ENCODE measurements around the gene LRRC3.
"Not testable (repeated sequence)": the region's sequence is repeated elsewhere in the genome, so short reads cannot be mapped to it uniquely, and the experiment has no call there.

The LRRC3 gene

GRCh38 chr21:44499631-44500030 lies 44.3 kb downstream of the LRRC3 start:
- ChIA-PET CTCF (interaction anchor here (2.6 kb wide), 1 partner anchor 11 kb away, joined by 9 read pairs; no protein-coding TSS in a partner anchor), POLR2A (ENCODE audit: low non-redundant PET) (no interaction called here)
- no peak overlapping the region for H3K27ac ChIP-seq
- no peak for TF ChIP-seq CTCF (conservative IDR thresholded peaks at IDR 0.05; ENCODE audit: low read depth)
- DNase-seq (ENCODE audit: low spot score): no peak

- TF ChIP-seq CTCF (conservative IDR thresholded peaks at IDR 0.05; ENCODE audit: low read depth): no peak
- POLR2A ChIA-PET (ENCODE audit: low non-redundant PET): no interaction called here
- DNase-seq (ENCODE audit: low spot score): no peak
- H3K27ac ChIP-seq: no peak overlapping the region
- CTCF ChIA-PET: interaction anchor here (2.6 kb wide), 1 partner anchor 10 kb away, joined by 9 read pairs; no protein-coding TSS in a partner anchor
Observed at GRCh38 chr21:44500111-44500510, 44.8 kb downstream of the LRRC3 start.

GRCh38 chr21:44502171-44502958 lies 47.1 kb downstream of the LRRC3 start:
- TF ChIP-seq CTCF (conservative IDR thresholded peaks at IDR 0.05; ENCODE audit: low read depth): no peak
- POLR2A ChIA-PET (ENCODE audit: low non-redundant PET): no interaction called here
- DNase-seq (ENCODE audit: low spot score): no peak
- CTCF ChIA-PET: interaction anchor here (0.6 to 2.6 kb wide), 2 partner anchors 8 to 163 kb away, joined by 3 to 9 read pairs; partner anchors contain the start of gene CFAP410
- no peak overlapping the region for H3K27ac ChIP-seq

GRCh38 chr21:44503006-44503889 lies 47.9 kb downstream of the LRRC3 start:
- DNase-seq (ENCODE audit: low spot score); POLR2A ChIA-PET (ENCODE audit: low non-redundant PET); H3K27ac ChIP-seq: not testable (repeated sequence)
- CTCF ChIA-PET: interaction anchor here (0.6 kb wide), 2 partner anchors 14 to 164 kb away, joined by 3 read pairs; partner anchors contain the start of gene CFAP410

GRCh38 chr21:44503901-44504399 lies 48.6 kb downstream of the LRRC3 start:
- no peak for TF ChIP-seq CTCF (conservative IDR thresholded peaks at IDR 0.05; ENCODE audit: low read depth)
- POLR2A ChIA-PET (ENCODE audit: low non-redundant PET): no interaction called here
- CTCF ChIA-PET: no interaction called here
- no peak overlapping the region for H3K27ac ChIP-seq
- DNase-seq (ENCODE audit: low spot score): no peak

- POLR2A ChIA-PET (ENCODE audit: low non-redundant PET): no interaction called here
- no peak for TF ChIP-seq CTCF (conservative IDR thresholded peaks at IDR 0.05; ENCODE audit: low read depth)
- CTCF ChIA-PET: interaction anchor here (0.5 to 2.1 kb wide), 3 partner anchors 97 to 288 kb away, joined by 3 to 7 read pairs (median 4); no protein-coding TSS in a partner anchor
- no peak for DNase-seq (ENCODE audit: low spot score)
- H3K27ac ChIP-seq: no peak overlapping the region
Observed at GRCh38 chr21:44505673-44506278, 50.5 kb downstream of the LRRC3 start.
